C4-2B (cell line): ENCODE measurements around the gene CDK2AP2.

ENCODE experiments used
- CTCF ChIP-seq: fragments of 450-650 bp; conservative IDR thresholded peaks from 2 replicates; pipeline ENCODE4 v1.5.1; 2017; ENCODE audit warnings: mild to moderate bottlenecking
- ZFX ChIP-seq: fragments of 450-650 bp; IDR thresholded peaks from 2 replicates; pipeline ENCODE4 v1.6.1; 2017

- TF ChIP-seq CTCF: no peak
- TF ChIP-seq ZFX: no peak
Observed at GRCh38 chr11:67532889-67533288, 24.9 kb upstream of the CDK2AP2 start.
